GM18951 (cell line): Measurements from ENCODE around the gene ECE1.

Experiments
- POLR2A ChIP-seq: IDR thresholded peaks from 4 replicates; pipeline ENCODE4 v1.6.1; 2011; ENCODE audit warnings: mild to moderate bottlenecking; ENCODE audit not compliant: insufficient read length, insufficient read depth; ENCODE audit errors: extremely low read depth
- in situ Hi-C: fragments of 300-500 bp; cut with MboI; formaldehyde crosslinking; loops from one replicate; pipeline ENCODE4 v1.12.0; 2022; ENCODE audit warnings: low sequenced_read_pairs, mixed read lengths, inconsistent platforms; ENCODE audit not compliant: unreplicated experiment

Gene ECE1

DNA sequence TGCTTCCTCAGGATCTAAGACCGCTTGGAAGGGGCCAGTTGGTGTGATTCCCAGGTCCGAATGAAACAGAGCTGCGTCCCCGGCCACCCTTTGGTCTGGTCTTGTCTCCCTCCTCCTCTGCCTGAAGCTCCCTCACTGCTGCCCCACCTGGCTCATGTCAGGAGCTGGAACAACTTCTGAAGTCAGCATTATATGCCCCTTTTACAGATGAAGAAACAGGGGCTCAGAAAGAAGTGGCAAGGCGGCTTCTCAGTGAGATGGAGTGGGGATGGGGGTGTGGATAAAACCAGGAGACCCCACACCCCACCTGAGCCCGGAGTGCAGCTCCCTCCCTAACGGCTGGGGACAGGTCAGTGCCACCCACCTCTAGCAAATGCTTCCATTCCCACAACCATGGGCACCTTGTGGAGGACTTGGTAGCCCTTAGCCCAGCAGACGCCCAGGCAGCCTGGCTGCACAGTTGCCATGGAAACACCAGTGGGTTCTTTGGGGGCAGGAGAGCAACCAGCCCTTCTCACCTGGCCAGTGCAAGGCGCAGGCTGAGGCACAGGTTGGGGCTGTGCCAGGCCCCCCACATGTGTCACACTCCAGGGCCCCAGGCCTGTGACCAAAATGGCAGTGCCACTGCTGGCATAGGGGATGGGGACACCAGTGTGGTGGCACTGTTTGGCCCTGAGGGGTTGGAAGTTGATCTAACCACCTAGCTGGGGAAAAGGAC is 31.9 kb upstream of the ECE1 start:
- no peak for TF ChIP-seq POLR2A
- in situ Hi-C loops, result no loop called here

DNA sequence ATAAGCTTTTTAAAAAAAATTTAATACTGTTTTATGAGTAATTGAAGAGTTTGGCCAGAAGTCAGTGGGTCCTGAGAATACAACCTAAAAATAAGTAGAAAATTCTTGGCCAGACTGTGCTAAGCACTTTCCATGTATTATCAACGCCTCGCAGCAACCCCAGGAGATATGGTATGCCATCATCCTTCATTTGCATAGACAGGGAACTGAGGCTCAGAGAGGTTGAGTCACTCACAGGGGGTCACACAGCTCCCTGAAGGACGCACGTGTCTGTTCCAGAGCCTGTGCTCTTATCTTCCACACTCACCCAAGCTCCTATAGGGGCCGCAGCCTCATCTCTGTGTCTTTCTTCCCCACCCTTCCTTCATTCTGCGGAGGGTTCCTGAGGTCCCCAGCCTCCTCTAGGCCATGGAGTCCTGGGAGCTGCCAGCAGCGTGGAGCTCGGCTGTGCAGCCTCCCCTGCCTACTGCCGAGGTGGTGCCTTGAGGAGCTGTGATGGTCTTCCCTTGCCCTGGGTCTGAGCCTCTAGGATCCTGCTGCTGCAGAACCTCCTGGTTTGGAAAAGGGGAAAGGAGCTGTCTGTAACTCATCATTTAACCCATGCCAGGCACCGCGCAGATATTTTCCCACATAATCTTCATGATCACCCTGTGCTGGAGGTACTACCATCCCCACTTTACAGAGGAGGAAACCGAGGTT is 30.3 kb upstream of the ECE1 start:
- in situ Hi-C loops, result no loop called here
- no peak for TF ChIP-seq POLR2A

DNA sequence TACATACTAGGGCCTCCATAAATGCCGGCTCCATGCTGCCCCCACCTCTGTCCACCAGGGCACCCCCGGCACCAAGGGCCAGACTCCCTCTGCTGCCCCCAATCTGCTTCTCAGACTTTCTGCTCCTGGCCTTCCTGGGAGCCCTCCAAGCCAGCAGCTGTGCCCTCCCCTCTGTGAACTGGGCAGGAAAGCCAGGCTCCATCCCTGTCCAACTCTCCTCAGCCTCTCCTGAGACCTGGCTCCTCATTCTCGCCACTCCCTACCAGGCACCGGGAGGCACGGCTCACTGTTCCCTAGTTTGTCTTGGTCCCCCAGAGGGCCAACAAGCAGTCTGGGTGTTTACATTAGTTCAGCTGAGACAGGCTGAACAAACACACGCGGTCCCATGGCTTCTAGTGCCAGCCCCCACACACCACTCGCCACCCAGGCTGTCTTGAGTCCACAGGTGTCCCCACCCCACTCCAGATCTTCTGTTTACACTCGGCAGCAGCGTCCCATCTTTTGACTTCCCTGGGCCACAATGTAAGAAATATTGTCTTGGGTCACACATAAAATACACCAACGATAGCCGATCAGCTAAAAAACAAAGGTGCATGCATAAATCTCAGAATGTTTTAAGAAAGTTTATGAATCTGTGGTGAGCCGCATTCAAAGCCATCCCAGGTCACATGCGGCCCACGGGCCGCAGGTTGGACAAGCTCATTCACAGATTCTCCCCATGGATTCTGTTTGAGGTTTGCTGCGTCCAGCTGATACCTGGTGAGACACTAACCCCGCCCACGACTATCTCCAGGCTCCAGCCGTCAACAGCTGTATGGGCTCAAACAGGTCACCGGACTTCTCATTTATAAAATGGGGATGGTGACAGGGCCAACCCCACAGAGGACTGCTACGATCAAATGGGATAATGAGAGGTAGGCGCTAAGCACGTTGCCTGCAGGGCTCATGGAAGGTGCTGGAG is 29.5 kb upstream of the ECE1 start:
- TF ChIP-seq POLR2A, result no peak
- in situ Hi-C loops, result no loop called here

DNA sequence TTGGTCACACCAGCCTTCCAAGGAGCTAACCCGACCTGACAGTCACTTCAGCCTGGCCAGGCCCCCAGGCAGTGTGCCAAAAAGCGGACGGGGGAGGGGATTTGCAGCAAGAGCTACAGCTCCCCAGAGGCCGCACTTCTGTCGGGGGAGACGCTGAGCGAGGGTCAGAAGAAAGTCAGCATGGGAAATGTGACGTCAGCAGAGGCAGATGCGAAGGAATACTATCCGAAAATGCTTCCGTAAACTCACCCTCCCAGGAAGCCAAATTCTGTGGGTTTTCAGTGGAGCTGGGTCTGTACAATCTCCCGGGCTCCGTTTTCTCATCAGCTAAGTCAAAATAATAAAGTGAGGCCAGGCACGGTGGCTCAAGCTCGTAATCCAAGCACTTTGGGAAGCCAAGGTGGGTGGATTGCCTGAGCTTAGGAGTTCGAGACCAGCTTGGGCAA is 28.5 kb upstream of the ECE1 start:
- no peak for TF ChIP-seq POLR2A
- in situ Hi-C loops, result no loop called here

DNA sequence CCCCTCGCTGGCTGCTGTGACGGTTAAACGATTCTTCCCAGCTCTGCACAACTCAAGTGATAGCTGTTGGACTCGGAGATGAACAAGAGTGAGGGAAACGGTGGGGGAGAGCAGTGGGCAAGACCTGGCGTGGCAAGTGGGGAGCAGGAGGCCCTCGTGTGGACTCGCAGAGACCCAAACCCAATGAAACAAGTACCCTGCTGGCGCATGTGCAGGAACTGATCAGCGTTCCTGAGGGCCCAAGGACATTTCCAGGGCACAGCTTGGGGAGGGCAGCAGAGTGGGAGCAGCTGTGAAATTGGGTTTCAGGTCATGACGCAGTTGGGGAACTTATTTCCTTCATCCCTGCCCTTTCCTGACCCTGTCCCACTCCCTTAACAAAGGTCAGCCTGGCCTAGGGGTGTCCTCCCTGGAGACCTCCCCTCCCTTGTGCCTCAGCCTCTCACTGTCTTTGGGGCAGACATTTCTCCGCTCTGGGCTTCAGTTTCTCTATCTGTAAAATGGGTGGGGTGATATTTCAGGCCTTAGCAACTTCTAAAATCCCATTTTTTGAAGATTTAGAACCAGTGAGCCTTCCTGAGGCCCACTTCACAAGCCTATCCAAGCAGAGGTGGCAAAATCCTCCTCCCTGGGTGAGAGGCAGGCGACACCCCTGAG is 27.9 kb upstream of the ECE1 start:
- no peak for TF ChIP-seq POLR2A
- in situ Hi-C loops, result no loop called here

DNA sequence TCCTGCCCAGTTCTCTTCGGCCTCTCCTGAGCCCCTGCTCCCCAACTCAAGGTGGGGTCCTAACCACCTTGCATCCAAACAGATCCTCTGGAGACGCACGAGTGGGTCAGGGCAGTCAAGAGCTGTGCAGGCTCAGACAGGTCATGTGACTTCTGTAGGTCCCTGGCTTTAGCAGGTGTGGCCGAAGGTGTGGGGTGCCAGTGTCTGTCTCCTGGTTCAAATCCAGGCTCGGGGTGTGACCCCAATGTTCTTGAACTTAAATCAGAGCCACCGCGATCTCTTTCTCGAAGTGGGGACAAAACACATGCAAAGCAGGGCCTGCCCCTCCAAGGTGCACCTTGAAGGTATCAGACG is 27.4 kb upstream of the ECE1 start:
- TF ChIP-seq POLR2A, result no peak
- in situ Hi-C loops, result no loop called here

DNA sequence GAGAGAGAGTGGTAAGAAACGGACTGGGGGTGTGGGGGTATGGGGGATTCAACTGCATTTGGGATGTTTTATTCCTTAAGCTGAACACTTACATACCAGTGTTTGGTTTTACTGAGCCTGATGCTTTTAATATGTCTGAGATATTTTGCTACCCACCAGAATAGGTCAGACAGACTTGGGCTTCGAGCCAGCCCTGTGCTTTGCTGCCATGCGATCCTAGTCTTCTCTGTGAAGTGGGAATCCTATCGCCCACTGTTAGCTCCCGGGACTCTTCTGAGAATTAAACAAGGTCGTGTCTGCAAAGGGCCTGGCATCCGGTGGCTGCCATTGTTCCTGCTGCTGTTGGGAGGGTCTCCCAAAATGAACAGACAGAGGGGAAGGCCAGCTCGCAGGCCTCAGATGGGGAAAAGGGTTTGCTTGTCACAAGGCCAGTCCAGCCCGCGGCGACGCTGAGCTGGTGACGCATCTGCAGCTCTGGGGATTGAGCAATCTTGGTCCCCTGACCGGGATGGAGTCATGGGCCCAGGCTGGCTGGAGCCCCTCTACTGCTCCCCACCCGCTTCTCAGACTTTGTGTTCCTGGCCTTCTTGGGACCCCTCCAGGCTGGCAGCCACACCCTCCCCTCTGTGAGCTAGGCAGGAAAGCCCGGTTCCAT is 26.9 kb upstream of the ECE1 start:
- in situ Hi-C loops, result no loop called here
- TF ChIP-seq POLR2A, result no peak

DNA sequence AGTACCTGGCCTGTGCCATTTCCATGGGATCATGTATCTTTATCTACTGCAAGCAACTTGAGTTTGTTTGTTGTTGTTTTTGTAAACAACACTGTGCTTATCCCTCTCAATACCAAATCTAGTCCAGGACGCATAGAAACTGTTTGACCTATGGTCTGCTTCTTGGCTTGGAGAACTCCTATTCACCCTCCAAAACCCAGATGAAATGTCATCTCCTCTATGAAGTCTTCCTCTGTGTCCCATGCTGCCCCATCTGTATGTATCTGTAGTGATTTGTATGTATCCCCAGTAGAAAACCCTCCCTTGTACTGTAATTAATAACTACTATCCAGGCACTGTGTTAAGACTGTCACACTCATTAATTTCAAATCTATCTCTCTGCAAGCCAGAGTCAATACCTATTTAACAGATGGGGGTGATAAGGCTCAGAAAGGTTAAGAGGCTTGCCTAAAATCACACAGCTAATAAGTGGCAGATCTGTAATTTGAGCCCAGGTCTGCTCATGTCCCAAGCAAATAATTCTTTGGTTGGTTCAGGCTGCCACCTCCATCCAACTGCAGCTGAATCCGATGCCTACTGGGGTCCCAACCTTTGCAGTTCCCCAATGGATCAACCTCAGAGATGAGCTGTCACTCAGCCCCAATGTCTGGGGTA is 24.6 kb upstream of the ECE1 start:
- no peak for TF ChIP-seq POLR2A
- in situ Hi-C loops, result no loop called here

DNA sequence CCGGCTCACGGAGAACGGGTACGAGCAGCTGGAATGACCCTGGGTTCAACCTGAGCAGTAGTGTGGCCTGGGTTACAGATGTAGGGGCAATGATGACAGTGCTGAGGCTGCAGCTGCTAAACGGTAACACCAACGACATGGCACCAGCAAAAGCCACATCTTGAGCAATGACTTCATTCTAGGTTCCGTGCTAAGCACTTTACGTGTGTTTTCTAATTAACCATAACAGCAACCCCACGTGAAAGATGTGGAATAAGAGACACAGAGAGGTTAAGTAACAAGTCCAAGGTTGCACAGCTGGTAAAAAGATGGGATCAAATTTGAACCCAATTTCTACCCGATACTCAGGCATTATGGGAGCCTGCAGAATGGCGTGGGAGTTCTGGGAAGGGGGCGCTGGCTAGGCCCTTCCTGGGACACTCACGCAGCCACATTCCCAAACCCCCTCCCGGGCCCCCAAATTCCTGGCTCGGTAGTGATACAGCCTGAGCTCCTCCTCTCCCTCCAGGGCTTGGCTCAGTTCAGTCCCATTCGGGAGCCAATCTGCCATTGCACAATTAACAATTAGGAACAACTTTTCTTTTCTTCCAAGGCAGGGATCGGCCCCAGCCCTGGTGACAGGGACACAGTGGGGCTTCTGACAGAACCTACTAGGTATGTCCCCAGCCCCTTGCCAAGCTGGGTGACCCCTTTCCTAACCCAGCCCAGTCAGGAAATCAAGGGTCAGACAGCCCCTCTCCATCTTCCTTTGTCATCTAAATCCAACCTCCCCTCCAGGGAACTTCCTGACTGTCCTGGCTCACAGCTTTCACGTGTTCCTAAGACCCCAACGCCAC is 23.8 kb upstream of the ECE1 start:
- in situ Hi-C loops, result no loop called here
- TF ChIP-seq POLR2A, result no peak

DNA sequence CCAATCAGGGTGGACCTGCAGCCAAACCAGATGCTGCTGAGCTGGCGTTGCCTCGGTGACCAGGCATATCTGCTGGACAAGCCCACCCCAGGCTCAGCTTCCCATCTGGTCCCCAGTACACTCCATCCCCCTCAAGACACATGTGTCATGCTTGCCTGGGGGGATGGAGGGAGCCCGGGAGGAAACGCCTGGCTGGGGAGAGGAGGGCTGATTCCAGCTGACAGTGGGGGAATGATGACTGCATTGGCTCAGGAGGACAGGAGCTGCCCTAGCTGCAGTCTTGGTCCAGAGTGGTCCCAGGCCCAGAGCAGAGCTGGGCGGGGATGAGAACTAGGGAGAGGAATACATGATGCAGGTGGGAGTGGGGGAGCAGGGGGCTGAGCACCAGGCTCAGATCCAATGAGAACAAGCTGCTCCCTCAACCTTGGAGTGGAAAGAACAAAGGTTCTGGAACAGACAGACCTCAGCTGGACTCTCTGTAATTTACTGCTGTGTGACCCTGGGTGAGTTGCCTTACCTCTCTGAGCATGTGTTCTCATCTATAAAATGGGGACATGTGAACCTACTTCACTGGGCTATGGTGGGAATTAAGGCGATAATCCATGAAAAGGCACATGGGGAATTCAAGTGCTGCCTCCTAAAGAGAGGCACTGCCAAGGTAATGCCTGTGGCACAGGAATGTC is 23.1 kb upstream of the ECE1 start:
- in situ Hi-C loops, result no loop called here
- no peak for TF ChIP-seq POLR2A

DNA sequence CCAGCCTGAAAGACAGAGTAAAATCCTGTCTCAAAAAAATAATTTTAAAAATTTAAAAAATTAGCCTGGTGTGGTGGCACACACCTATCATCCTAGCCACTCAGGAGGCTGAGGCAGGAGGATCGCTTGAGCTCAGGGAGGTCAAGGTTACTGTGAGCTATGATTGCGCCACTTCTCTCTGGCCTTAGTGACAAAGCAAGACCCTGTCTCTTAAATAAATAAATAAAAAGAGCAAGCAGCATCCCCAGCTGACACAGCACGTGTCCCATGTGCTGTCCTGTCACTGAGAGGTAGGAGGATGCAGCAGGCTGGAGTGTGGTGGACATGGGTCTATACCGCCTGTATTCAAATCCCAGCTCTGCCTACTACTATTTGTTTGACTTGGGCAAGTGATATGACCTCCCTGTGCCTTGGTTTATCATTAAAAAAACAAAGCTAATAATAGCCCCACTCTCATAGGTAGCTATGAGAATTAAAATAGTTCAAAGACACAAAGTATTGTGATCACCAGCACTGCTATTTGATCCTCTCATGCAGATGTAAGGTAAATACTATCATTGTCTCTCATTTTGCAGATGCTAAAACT is 22.2 kb upstream of the ECE1 start:
- in situ Hi-C loops, result no loop called here
- TF ChIP-seq POLR2A, result no peak

DNA sequence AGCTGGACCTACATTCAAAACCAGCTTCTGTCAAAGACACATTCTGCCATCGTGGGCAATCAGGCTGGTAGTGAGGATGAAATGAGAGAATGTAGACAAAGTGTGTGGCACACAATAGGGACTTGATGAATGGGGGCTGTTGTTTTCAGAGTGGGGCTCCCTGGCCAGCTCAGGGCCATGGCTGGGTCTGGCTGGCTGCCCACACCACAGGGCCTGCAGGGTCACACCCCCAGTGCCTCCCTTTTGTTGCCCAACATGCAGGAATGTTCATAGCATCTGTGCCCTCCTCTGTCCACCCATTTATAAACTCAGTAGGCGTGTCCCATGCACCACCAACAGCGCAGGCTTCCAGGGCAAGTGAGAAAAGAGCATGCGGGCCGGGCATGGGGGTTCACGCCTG is 20.8 kb upstream of the ECE1 start:
- no peak for TF ChIP-seq POLR2A
- in situ Hi-C loops, result no loop called here
